Uterus (tissue), 2 donors: Measurements from ENCODE around the gene AGFG2.

Experiments
- CTCF ChIP-seq, 4 experiments: fragments of 200-600 bp in 2 of 4; fragments of 450-650 bp in 2 of 4; sonication (generic) in 2 of 4; IDR thresholded peaks; one replicate each; pipeline ENCODE4 v1.5.1; 2016 to 2019; ENCODE audit warnings: antibody characterized with exemption in 4 of 4, mild to moderate bottlenecking in 2 of 4, moderate library complexity in 1 of 4
- POLR2A ChIP-seq, 2 donors: fragments of 450-650 bp; IDR thresholded peaks; one replicate each; pipeline ENCODE4 v1.6.1; 2016; ENCODE audit warnings: antibody characterized with exemption in 2 of 2, mild to moderate bottlenecking in 1 of 2, moderate library complexity in 1 of 2

GRCh38 chr7:100532165-100533022 is 6.6 kb upstream of the AGFG2 start:
- TF ChIP-seq POLR2A (IDR thresholded peaks at IDR 0.05) (no peak), CTCF (IDR thresholded peaks at IDR 0.05) (no peak)
